ENCODE results near the gene GPR107. TPM values are rescaled to one million over a fixed set of nuclear protein-coding genes. Genes with fewer than 3 reads are reported as not detected.

Gene GPR107
- total RNA-seq, 4 donors from 2014 or later = 24.2 to 38.4 (median 30.4) TPM

- H3K9me3 ChIP-seq = no peaks in the 10 kb centered on the region
- H3K27ac ChIP-seq = peak overlapping the region; percentile 97 to 100 (median 98)
- no peaks in the 10 kb centered on the region for H3K27me3 ChIP-seq
- 1% methylated on average over 9 to 15 of the region's 31 CpGs for WGBS, 2 donors (ENCODE audit: low coverage in 1 of 2)
- no peak for ATAC-seq
- no peaks in the 10 kb centered on the region for H3K36me3 ChIP-seq
- H3K4me1 ChIP-seq = peaks cover 3 to 64% (median 17%) of the 10 kb centered on the region in 3 donors
- TF ChIP-seq POLR2A (IDR thresholded peaks at IDR 0.05) (peak in 1 of 2 donors; percentile 18), EP300 (IDR thresholded peaks at IDR 0.05) (no peak), POLR2AphosphoS5 (IDR thresholded peaks at IDR 0.05) (peak; percentile 40)
- TF ChIP-seq, protein P1, sequence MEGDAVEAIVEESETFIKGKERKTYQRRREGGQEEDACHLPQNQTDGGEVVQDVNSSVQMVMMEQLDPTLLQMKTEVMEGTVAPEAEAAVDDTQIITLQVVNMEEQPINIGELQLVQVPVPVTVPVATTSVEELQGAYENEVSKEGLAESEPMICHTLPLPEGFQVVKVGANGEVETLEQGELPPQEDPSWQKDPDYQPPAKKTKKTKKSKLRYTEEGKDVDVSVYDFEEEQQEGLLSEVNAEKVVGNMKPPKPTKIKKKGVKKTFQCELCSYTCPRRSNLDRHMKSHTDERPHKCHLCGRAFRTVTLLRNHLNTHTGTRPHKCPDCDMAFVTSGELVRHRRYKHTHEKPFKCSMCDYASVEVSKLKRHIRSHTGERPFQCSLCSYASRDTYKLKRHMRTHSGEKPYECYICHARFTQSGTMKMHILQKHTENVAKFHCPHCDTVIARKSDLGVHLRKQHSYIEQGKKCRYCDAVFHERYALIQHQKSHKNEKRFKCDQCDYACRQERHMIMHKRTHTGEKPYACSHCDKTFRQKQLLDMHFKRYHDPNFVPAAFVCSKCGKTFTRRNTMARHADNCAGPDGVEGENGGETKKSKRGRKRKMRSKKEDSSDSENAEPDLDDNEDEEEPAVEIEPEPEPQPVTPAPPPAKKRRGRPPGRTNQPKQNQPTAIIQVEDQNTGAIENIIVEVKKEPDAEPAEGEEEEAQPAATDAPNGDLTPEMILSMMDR (IDR thresholded peaks at IDR 0.05) = no peak
- peak overlapping the region; percentile 79 to 93 for H3K4me3 ChIP-seq
Observed at GRCh38 chr9:130041648-130042405, 11.9 kb upstream of the GPR107 start.

GRCh38 chr9:130042406-130042884, 11.3 kb upstream of the GPR107 start:
- H3K36me3 ChIP-seq = no peaks in the 10 kb centered on the region

DNA sequence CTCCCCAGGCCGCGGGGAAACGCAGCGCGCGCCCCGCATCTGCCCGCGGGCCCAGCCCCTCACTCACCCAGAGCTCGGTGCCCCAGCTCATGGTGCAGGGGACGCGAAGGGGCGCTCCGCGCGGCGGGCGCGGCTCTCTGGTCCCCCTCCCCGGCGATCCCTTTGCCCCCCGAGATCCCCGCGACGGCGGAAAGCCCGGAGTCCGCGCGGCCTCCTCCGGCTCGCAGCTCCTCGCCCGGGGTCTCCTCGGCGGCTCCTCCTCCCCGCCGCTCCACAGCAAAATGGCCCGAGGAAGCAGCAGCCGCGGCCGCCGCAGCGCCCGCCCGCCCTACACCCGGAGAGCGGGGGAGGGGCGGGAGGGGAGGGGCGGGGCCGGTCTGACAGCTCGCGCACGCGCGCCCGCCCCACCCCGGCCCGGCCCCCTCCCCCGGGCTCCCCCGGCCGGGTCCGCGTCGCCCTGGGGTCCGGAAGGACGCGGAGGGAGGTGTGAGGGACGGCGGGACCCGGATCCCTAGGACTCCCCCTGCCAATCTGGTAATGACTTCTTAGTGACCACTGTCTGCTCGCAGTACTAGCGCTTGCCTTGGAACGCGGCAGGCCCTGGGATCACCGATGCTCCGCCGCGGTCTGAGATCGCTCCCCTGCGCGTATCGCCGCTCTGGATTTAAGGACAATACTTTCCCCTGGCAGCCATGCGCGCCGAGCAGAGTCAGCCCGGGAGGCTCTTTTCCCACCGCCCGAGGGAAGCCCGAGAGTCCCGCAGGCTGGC, 10.6 kb upstream of the GPR107 start, which contains the start of gene FNBP1:
Gene FNBP1 (minus strand): TSS at position 305 of the 769 bp plus-strand sequence. CDS start 214 bp downstream, at position 91.
- peak within 1 kb of the TSS; percentile 97 to 100 (median 98) for H3K27ac ChIP-seq
- H3K4me3 ChIP-seq = peak within 1 kb of the TSS; percentile 79 to 93
- H3K27me3 ChIP-seq = no peaks in the 10 kb centered on the region
- TF ChIP-seq POLR2A (IDR thresholded peaks at IDR 0.05) (peak; percentile 91 to 95), POLR2AphosphoS5 (IDR thresholded peaks at IDR 0.05) (peak; percentile 93)
- TF ChIP-seq, protein P1 (IDR thresholded peaks at IDR 0.05) = no peak
- H3K4me1 ChIP-seq = peaks cover 3 to 52% (median 17%) of the 10 kb centered on the region in 3 donors
- no peaks in the 10 kb centered on the region for H3K9me3 ChIP-seq
- 0% methylated on average over 5 of the region's 92 CpGs; no CpG with 5 or more reads in 1 of the 2 donors for WGBS, 2 donors (ENCODE audit: low coverage in 1 of 2)
- peak; percentile 91 for ATAC-seq
- H3K36me3 ChIP-seq = no peaks in the 10 kb centered on the region

More at GRCh38 chr9:130042406-130042884, 11.3 kb upstream of the GPR107 start:
- Histone ChIP-seq H3K4me1 (peaks cover 3 to 58% (median 17%) of the 10 kb centered on the region in 3 donors), H3K27me3 (no peaks in the 10 kb centered on the region), H3K4me3 (peak overlapping the region; percentile 79 to 93), H3K27ac (peak overlapping the region; percentile 97 to 100 (median 98)), H3K9me3 (no peaks in the 10 kb centered on the region)
- peak; percentile 17 for ATAC-seq
- TF ChIP-seq, protein P1 (IDR thresholded peaks at IDR 0.05) = no peak
- TF ChIP-seq POLR2A (IDR thresholded peaks at IDR 0.05) (no peak), POLR2AphosphoS5 (IDR thresholded peaks at IDR 0.05) (no peak), EP300 (IDR thresholded peaks at IDR 0.05) (no peak)
- WGBS, 2 donors (ENCODE audit: low coverage in 1 of 2) = no CpG with 5 or more reads among the region's 68 CpGs

DNA sequence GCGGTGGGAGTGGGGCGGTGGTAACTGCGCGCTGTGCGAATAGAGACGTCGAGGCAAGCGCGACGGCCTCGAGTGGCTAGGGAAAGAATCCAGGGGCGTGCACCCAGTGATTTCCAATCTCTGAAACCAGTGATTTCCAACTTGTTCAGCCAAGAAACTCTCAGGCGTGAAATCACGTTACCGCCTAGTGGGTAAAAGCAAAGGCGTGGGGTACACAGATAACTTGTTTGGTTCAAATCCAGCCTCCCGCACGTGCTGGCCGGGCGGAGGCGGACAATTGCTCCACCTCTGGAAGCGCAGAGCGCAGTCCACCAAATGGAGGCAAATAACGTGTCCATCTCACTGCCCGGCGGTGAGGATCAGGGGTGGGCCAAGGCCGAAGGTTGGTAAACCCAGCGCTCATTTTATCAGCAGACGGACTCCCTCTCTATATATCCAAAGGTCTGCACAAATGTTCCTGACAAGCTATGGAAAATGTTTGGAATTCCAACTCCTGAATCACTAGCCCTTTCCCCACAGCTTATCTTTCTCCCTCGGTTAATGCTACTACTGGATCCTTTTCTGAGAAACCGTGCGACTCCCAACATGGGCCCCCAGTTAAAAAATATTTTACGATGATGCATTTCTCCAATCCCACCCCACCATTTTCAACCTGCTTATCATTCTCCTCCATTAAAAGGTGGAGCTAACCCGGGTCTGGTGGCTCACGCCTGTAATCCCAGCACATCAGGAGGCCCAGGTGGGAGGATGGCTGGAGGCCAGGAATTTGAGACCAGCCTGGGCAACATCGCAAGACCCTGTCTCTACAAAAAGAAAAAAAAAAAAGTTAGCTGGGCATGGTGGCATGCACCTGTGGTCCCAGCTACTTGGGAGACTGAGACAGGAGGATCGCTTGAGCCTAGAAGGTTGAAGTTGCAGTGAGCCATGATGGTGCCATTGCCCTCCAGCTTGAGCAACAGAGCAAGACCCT, 9.8 kb upstream of the GPR107 start:
- WGBS, 2 donors (ENCODE audit: low coverage in 1 of 2) = 38 to 58% methylated on average over 6 to 15 of the region's 37 CpGs
- no peak for TF ChIP-seq EP300 (IDR thresholded peaks at IDR 0.05)
- TF ChIP-seq, protein P1 (IDR thresholded peaks at IDR 0.05) = peak in 3 of 4 experiments; percentile 29 to 63 (median 46)
- no peak for TF ChIP-seq POLR2A (IDR thresholded peaks at IDR 0.05)
- peak; percentile 55 for TF ChIP-seq POLR2AphosphoS5 (IDR thresholded peaks at IDR 0.05)
- ATAC-seq = peak; percentile 59

More for the DNA sequence above, 9.8 kb upstream of the GPR107 start:
- H3K4me1 ChIP-seq = peaks cover 3 to 45% (median 17%) of the 10 kb centered on the region in 3 donors
- no peaks in the 10 kb centered on the region for H3K27me3 ChIP-seq
- peak overlapping the region; percentile 97 to 100 (median 98) for H3K27ac ChIP-seq
- H3K4me3 ChIP-seq = peak overlapping the region; percentile 79 to 93
- no peaks in the 10 kb centered on the region for H3K36me3 ChIP-seq
- H3K9me3 ChIP-seq = no peaks in the 10 kb centered on the region
